Right hindlimb (tissue), 1 donor: Measurements from ENCODE around the gene HAPLN1.
"Not testable (repeated sequence)": the region's sequence is repeated elsewhere in the genome, so short reads cannot be mapped to it uniquely, and the experiment has no call there.

Experiments used
- DNase-seq: peaks from one replicate; pipeline ENCODE4 v3.0.0-alpha.2; 2018

Gene HAPLN1

DNA sequence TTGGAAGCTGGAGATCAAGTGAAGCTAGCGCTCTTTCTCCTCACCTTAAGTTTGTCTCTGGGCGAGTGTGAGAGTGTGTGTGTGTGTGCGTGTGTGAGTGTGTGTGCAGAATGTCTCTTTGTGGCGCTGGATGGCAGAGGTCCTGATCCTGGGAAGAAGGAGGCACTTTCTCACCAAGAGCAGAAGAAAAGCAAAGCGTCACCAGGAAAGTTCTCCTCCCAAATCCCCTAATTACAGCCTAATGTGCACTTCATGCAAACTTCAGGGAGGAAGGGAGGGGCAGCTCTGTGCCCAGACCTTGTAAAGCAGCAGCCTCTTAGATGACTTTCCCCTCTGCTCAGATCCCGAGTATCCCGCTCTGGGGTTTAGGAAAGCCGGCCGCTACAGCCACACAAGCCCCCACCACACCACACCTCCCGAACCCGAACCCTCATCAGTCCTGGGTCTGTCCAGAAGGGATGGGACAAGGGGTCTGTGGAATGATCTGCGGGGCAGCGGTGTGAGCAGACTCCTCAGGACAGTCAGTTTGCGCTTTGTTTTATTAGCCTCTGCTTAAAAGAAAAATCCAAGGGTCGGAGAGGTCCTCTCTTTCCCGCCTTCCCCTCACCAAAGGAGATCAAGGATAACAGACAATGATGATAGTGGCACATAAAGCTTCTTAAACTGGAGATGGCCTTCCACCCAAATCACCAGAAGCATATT, at the start of gene HAPLN1:
Gene HAPLN1 (minus strand): TSS at position 20 of the 702 bp plus-strand sequence. CDS start 47,332 bp downstream, outside the sequence.
- DNase-seq, result peak; percentile 59

DNA sequence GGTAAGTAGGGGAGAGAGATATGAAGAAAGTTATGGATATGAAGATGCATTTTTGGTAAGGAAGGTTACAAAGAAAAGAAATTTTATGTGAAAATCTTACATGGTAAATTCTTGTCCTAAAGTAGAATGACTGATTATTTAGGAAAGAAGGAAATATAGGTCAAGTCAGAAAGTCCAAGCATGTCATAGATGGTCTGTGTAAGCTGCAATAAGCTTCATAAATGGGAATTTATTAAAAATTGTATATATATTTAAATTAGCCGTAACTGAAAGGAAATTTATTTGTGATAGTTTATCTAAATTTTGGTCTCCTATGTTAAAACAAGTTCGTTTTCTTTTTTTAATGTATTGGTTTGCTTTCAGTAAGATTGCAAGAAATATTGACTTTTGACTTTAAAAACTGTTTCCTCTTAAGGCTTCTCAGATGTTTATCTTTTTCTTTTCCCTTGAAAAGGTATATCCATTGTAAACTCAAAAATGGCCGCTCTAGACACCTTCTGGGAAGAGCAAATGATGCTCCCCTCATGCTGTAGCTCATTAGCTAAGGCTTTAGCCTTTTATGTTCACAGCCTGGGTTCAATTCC, 46.8 kb upstream of the HAPLN1 start:
- no peak for DNase-seq

DNA sequence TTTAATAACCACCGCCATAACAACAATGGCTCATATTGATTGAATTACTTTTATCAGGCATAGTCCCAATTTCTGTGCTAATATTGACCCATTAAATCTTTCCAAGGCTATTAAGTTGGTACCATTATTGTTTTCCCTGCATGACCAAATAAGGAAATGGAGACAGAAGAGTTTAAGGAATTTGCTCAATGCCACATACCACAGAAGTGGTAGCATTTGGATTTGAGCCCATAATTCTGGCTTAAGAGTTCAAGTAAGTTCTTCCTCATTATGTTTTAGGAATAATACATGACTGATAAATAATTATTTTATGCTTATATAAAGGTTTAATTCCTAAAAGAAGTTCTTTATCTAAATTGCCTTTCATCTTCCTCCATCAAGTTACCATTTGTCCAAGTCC, 43.4 kb upstream of the HAPLN1 start:
- DNase-seq, result no peak

DNA sequence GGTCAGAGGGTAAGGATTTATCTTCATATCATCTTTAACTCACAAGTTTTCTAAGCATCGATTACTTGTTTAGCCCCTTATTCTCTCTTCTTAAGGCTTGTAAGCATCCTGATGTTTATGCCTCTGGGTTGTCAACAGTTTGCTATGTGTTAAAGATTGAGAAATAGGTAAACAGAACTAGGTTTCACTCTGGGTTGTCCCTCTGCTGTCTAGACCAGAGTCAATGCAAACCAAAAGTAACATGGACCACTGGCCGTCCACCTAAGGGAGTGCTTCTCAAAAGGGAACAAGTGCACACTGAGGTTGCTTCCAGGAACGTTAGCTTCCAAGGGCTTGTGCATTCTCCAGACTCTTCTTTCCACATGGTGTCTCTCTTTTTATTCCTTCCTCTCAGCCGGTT, 39.9 kb upstream of the HAPLN1 start:
- no peak for DNase-seq

DNA sequence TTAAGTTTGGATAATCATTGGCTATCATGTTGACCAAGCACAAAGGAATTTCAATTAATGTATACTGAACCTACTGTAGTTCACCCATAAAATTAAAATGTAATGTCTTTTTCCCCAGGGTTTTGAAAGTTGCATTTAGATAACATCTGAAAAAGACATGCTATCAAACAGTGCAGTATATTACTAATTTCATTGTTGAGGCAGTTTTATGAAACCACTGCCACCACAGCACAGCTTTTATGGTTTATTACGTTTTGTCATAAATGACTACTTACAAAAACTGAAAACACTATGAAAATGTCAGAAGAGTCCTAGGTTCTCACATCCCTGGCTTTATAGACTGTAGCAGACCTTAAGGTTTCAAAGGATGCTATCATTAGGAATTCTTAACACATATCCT, 32.0 kb upstream of the HAPLN1 start:
- no peak for DNase-seq

DNA sequence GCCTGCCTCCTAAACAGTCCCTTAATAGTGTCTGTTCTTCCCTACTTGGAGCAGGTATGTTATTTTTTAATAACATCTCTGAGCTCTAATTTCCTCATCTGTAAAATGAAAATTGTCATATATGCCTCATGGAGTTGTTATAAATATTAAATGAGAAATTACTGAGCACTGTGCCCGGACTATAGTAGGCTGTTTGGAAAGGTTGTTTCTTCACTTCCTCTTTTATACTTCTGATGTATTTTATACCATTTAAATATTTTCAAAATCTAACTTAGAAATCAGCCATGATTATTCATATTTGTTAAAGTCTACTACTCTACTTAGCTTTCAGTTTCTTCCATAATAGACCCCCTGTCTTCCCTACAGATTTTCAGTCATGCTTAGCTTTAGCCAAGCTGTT, 30.5 kb upstream of the HAPLN1 start:
- no peak for DNase-seq

DNA sequence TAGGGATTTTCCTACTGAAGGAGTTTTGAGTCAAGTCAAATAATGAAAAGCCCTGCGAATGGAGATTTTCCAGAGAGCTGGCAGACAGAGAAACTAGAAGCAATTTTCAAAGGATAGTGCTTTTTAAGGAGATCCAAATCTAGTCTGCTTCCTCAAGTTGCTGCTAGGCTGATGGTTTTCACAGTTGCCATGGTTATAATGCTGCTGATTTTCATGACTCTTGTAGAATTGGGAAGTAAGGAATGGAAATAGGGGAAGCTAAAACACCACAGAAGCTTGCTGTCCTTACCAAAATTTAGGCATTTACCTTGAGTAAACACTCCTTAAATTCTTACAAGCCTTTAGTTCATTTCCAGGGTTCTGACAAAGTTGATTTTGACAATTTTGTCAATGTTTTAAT, 30.1 kb upstream of the HAPLN1 start:
- DNase-seq, result no peak

DNA sequence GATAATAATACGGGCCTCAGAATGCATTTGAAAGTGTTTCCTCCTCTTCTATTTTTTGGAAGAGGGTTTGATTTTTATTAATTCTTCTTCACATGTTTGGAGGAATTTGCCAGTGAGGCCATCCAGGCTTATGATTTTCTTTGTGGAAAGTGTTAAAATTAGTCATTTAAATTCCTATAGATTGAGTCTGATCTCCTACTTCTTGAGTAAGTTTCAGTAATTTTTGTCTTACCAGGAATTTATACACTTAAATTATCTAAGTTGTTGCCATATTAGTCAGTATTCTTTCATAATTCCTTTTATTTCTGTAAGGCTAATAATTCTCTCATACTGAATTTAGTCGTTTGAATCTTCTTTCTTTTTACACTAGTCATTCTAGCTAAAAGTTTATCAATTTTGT, 25.2 kb upstream of the HAPLN1 start:
- DNase-seq, result no peak

DNA sequence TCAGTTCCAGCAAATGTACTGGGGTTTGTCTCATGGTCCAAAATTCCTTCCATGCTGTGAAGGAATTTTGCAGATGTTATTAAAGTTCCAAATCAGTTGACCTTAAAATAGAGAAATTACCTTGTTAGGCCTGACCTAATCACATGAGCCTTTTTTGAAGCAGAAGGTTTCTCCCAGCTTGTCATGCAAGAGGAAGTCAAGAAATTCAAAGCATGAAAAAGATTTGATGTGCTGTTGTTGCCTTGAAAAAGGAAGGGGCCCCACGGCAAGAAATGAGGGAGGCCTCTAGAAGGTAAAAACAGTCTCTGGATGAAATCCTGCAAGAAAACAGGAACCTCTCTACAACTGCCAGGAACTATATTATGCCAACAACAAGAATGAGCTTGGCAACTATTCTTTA, 24.2 kb upstream of the HAPLN1 start:
- DNase-seq, result no peak

DNA sequence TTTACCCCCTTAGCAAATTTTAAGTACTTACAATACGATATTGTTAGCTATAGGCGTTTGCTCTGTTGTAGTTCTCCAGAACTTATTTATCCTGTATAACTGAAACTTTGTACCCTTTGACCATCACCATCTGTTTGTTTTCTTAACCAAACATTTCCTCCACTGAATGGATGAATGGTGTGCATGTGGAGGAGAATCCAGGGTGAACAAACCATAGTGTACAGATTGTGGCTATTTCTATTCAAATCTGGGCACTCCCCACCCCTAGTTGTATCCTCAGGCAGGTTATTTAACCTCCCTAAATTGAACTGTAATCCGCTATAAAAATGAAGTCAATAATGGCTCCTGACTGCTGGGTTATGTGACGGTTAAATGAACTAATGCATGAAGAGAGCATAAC, 21.4 kb upstream of the HAPLN1 start:
- no peak for DNase-seq

DNA sequence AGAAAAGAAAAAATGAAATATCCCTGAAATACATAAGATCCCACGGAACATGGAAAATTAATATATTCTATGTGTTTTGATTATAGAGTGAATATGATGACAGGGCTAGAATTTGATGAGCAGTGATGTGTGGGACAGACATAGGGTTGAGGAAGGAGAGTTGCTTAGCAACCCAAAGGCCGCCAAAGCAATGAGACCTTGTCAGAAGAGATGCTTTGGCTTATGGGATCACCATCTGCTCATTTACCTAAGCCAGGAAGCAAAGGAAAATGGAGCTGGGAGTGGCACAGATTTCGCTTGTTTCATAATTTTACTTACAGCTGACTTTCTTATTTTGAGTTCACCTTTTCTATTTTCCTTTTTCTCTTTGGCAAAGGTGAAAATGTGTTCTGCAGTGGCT, 20.9 kb upstream of the HAPLN1 start:
- no peak for DNase-seq

DNA sequence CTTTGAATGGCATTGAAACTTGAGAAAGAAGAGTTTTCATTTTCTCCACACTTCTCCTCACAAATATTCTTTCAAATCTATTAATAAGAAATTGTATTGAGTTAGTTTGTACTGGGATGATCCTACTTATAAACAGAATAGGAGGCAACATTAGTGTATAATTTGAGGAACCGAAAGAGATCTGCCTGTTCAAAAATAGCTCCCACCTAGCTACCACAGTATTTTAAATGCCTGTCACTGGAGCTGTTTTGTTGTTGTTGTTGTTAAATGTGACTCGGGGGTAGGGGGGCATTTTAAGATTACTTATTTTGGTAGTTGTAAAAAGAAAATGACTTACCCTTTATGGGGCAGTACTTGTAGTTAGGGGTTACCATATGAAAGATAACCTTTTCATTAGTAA, 20.1 kb upstream of the HAPLN1 start:
- no peak for DNase-seq

DNA sequence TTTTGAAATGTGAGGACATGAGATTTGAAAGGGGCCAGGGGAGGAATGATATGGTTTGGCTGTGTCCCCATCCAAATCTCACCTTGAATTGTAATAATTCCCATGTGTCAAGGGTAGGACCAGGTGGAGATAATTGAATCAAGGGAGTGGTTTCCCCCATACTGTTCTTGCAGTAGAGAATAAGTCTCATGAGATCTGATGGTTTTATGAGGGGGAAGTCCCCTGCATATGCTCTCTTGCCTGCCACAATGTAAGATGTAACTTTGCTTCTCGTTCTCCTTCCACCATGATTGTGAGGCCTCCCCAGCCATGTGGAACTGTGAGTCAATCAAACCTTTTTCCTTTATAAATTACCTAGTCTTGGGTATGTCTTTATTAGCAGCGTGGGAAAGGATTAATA, 15.5 kb upstream of the HAPLN1 start:
- DNase-seq, result not testable (repeated sequence)

DNA sequence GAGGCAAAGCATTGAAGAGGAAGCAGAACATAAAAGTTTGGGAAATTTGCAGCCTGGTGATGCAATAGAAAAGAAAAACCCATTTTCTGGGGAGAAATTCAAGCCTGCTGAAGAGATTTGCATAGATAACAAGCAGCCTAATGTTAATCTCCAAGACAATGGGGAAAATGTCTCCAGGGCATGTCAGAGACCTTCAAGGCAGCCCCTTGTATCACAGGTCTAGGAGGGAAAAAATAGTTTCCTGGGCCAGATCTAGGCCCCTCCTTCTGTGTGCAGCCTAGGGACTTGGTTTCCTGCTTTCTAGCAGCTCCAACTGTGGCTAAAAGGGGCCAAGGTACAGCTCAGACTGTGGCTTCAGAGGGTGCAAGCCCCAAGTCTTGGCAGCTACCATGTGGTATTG, 14.4 kb upstream of the HAPLN1 start:
- not testable (repeated sequence) for DNase-seq

DNA sequence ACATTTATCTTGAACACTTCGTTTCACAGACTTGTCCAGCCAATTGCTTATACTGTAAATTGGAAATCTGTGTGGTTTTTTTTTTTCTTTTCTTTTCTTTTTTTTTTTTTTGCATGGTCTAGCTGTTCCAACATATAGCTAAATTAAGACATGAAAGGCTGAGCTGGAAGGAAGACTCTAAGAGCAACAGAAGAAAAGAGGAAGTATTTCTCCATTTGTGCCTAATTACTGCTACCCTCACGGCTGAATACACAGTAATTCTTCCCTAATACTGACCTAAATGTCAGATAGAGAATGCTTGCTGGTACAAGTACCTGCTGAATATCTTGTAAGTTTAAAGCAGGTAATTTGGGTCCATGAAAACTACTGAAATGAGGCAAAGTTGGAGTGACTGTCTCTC, 11.0 kb upstream of the HAPLN1 start:
- no peak for DNase-seq

DNA sequence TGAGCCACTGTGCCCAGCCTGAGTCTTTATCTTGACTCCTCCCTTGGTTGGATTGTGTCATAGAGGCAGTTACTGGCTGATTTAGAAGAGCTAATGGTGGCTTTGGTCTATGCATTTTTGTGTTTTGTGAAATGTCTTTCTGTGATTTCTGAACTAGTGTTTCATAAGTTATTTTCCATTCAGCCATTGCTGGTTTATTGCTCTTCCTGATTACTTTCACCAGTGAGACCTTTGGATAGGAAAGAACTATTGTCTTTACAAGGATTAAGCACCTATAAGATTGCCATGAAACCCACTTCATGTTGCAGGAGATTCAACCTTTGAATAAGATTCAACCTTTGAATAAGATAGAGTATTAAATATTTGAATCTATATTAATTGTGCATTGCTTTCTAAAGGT, 8.7 kb upstream of the HAPLN1 start:
- no peak for DNase-seq

DNA sequence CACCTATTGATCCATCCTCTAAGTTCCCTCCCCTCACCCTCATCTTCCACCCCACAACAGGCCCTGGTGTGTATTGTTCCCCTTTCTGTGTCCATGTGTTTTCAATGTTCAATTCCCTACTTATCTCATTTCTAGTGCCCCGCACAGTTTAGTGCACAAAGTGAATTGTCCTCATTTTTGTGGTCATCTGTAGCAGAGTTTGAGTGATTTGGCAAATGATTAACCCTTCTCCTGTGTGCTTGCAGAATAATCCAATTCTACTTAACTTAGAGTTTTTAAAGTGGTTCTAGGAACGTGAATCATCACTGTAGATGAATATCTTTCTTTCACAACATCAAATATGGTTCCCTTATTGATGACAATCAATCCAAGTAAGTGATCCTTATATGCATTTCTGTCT, 6.3 kb upstream of the HAPLN1 start:
- DNase-seq, result no peak

DNA sequence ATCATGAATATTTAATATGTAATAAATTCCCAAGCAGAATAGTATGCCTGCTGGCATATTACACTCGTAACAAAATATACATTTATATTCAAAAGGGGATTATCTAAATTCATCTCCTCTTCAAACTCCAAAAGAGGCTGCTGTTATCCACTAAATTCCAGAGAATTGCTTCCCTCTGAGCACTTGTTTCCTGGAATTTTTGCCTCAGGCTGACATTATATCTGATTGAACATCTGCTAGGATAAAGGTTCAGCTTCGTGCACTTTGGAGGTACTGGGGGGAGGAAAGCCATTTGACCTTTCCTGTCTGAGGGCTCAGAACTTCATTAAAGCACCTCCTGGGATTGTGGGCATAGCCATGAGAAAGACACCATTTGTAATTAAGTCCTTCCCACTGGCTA, 4.3 kb upstream of the HAPLN1 start:
- DNase-seq, result no peak

DNA sequence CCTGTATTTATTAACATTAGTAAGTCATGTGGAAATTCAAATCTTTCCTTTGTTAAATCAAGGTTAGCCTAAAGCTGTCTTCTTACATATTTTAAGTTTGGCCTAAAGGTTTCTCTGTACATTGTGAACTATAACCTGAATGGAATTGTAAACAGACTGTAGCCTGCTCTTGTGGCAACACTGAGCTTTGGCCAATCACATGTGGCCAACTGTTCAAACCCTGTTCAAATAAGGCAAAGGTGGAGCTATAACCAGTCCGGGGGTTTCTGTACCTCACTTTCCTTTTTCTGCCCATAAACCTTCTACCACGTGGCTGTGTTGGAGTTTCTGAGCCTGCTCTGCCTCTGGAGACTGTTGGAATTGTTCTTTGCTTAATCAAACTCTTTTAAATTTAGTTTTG, 3.3 kb upstream of the HAPLN1 start:
- DNase-seq, result no peak

DNA sequence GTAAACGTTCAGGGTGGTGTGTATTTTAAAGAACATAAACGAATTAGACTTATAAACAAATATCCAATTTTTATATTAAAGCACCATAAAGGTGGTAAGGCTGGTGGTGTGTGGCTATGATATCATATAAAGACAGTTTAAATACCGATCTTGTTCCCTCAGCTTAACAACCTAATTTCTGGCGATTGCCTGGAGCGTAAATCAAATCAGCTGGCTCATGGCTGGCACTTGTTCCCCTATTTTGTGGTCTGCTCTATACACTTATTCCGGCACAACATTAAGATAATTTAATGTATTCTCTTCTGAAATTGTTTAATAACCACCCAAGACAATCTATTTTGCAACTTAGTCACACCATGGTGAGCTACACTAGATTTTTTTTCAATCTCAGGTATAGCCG, 2.4 kb upstream of the HAPLN1 start:
- no peak for DNase-seq

DNA sequence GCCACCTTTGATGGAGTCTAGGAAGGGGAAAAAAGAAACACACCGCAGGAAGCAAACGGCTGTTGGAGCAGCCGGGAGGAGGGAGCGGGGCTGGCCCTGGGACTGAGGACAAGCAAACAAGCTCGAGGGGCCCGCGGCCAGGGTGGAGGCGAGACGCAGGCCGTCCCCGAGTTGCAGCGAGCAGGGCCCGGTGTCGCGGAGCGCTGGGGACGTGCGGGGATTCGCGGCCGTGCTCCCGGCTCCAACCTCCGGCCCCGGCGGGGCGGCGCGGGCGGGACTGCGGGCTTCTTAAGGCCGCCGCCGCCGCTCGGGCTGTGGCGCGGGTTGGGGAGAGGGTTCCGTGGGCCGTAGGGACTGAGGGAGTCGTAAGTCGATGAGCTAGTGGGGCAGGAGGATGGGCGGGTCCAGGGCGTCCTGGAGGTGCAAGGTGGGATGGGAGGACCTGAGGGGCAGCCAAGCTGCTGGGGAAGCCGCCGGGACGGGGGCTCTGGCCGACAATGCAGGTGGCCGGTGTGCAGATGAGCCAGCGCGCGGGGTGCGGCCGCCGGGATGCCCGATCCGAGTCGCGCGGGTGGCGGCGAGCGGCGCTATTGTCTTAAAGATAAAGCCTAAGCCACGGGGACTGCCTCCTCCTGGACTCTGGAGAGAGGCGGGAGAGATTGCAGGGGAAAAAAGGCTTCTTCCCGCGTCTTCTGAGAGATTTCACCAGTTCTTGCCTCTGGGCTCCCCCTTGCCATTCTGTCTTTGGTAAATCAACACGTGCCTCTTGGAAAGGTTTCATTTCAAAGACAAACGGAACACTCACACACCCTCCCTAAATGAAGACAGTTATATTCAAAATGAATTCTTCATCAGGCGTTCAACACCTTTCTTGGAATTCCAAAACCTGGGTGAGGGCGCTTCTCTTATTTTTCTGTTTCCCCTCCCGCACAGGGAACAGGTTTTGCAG, 1.6 kb upstream of the HAPLN1 start:
- peak; percentile 84 for DNase-seq

DNA sequence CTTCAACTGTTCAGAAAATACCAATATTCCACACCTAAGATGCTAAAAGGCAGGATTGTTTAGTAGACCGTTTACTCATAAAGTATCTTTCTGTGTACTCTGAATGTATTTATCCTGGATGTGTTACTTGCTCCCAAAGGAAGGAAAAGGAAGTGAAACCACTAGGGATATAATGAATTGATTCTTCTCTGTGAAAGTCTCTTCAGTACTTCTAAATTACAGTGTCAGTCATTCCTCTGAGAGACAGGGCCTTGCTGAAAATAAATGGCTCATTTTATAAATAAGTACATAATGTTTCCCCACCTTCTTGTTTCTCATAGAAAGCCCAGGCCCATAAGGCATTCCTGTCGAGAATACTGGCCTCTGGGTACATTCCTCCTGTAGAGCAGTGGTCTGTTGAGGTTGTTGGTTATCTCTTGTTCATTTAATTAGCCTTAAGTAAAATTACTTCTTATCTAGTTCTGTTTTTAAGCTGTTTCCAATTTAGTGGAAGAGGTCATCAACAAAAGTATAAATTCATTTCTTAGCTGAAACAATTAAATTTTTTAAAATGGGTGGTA, 1.6 kb downstream of the HAPLN1 start:
- DNase-seq, result no peak

DNA sequence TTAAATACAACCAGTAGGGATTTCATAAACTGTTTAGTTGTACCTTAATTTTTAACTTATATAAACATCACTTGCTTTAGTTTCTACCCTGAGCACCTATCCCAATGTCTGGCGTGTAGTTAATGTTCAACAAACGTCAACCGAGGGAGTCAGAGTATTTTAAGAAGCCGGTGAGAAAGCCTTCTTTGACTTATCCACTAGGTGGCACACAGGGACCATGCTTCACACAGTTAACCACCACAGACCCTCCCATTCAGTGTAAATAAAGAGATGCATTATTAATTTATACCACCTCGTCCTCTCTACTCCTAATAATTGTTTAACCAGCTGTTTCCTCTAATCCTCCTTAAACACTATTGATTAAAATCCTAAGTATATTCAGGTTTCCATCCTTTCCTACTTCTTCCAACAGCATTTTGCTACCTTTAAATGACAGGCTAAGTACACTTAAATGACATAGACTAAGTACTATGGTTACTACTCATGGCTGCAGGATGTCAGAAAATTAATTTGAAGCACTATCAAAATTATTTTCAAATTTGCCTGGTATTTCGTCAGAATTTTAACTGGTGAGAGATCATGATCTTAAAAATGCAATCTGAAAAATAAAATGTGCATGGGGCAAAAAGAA, 2.3 kb downstream of the HAPLN1 start:
- peak; percentile 51 for DNase-seq
